H1 (cell line): Measurements from ENCODE around the gene PIGS. TPM values are rescaled to one million over a fixed set of nuclear protein-coding genes. Genes with fewer than 3 reads are reported as not detected.

ENCODE experiments used
- CTCF ChIA-PET: fragments of 300-600 bp; sonication (Branson Sonifier 250); formaldehyde crosslinking; loops from one replicate; lab custom pipeline; 2021; ENCODE audit not compliant: partially characterized antibody; lab: Charles Lee
- POLR2A ChIA-PET: fragments of 300-600 bp; sonication (Branson Sonifier 250); formaldehyde crosslinking; loops from one replicate; lab custom pipeline; 2021; ENCODE audit warnings: inconsistent platforms; ENCODE audit not compliant: partially characterized antibody; lab: Charles Lee
- DNase-seq, 2 experiments: peaks; one replicate each; pipeline versions ENCODE4 v3.0.0 to v3.0.0-alpha.2; 2010 to 2022; ENCODE audit warnings: low spot score in 2 of 2, low read depth in 1 of 2, mixed read lengths in 1 of 2
- FAIRE-seq: peaks from 2 replicates; lab custom pipeline; 2011; peaks lifted over from hg19 to GRCh38; lab: Jason Lieb, UNC
- H2AFZ ChIP-seq: 2 replicates; pipeline ENCODE4 v1.8.1; 2012; ENCODE audit warnings: low read length, inconsistent platforms
- H2AK5ac ChIP-seq: 2 replicates; pipeline ENCODE4 v1.6.1; 2013; ENCODE audit warnings: low read depth, low read length
- H2BK120ac ChIP-seq: replicated peaks from 2 replicates; pipeline ENCODE3; 2013; ENCODE audit warnings: low read depth, low read length, inconsistent platforms
- H2BK12ac ChIP-seq: 2 replicates; pipeline ENCODE4 v1.6.1; 2013; ENCODE audit warnings: low read depth, low read length
- H2BK15ac ChIP-seq: 2 replicates; pipeline ENCODE4 v1.6.1; 2013; ENCODE audit warnings: low read length
- H2BK20ac ChIP-seq: 2 replicates; pipeline ENCODE4 v1.6.1; 2013; ENCODE audit warnings: low read length
- H2BK5ac ChIP-seq: 2 replicates; pipeline ENCODE4 v1.6.1; 2013; ENCODE audit warnings: low read depth, low read length
- H3K14ac ChIP-seq: 2 replicates; pipeline ENCODE4 v1.6.1; 2013; ENCODE audit warnings: inconsistent platforms; ENCODE audit not compliant: insufficient read length
- H3K18ac ChIP-seq: 2 replicates; pipeline ENCODE4 v1.6.1; 2013; ENCODE audit warnings: low read length; ENCODE audit errors: extremely low read depth
- H3K23ac ChIP-seq: 2 replicates; pipeline ENCODE4 v1.6.1; 2013; ENCODE audit warnings: inconsistent platforms; ENCODE audit not compliant: insufficient read length
- H3K23me2 ChIP-seq: 2 replicates; pipeline ENCODE4 v1.6.1; 2013; ENCODE audit warnings: low read depth, low read length
- H3K27ac ChIP-seq: 2 replicates; pipeline ENCODE4 v1.6.1; 2011; ENCODE audit warnings: low read depth, low read length, inconsistent platforms
- H3K27me3 ChIP-seq, 4 experiments: replicated peaks in 1 of 4; 1 replicate in 1 of 4; 2 replicates in 3 of 4; pipeline versions ENCODE4 v1.6.1 to v1.8.1; 2011 to 2013; ENCODE audit warnings: low read length in 3 of 4, mild to moderate bottlenecking in 3 of 4, inconsistent platforms in 2 of 4, mixed read lengths in 2 of 4, moderate library complexity in 1 of 4; ENCODE audit not compliant: control insufficient read depth in 3 of 4, insufficient read depth in 3 of 4; ENCODE audit errors: extremely low read depth in 1 of 4
- H3K36me3 ChIP-seq, 4 experiments: 2 replicates each; pipeline versions ENCODE4 v1.6.1 to v1.8.1; 2011 to 2013; ENCODE audit warnings: mild to moderate bottlenecking in 4 of 4, low read length in 3 of 4, moderate library complexity in 2 of 4, control low read depth in 1 of 4, inconsistent platforms in 1 of 4; ENCODE audit not compliant: insufficient read depth in 4 of 4, control insufficient read depth in 2 of 4
- H3K4ac ChIP-seq: replicated peaks from 2 replicates; pipeline ENCODE3; 2013; ENCODE audit warnings: low read length, low read depth, mixed read lengths, inconsistent platforms; ENCODE audit not compliant: insufficient read length
- H3K4me1 ChIP-seq, 4 experiments: replicated peaks in 1 of 4; 1 replicate in 1 of 4; 2 replicates in 3 of 4; pipeline versions ENCODE4 v1.6.1 to v1.8.1; 2011 to 2013; ENCODE audit warnings: low read length in 3 of 4, inconsistent platforms in 2 of 4, mixed read lengths in 1 of 4; ENCODE audit not compliant: insufficient read depth in 4 of 4, control insufficient read depth in 3 of 4
- H3K4me2 ChIP-seq, 2 experiments: 2 replicates each; pipeline versions ENCODE4 v1.6.1 to v1.8.1; 2011 to 2013; ENCODE audit warnings: low read depth in 2 of 2, low read length in 2 of 2, control low read depth in 1 of 2, inconsistent platforms in 1 of 2, mild to moderate bottlenecking in 1 of 2; ENCODE audit not compliant: insufficient read depth in 1 of 2
- H3K4me3 ChIP-seq, 4 experiments: fragments of 200-600, 300-600 bp in 1 of 4; sonication (generic), shearing (Covaris generic), sonication (Bioruptor Twin) in 1 of 4; 2 replicates each; pipeline versions ENCODE4 v1.5.1 to v1.8.1; 2011 to 2016; ENCODE audit warnings: low read length in 4 of 4, low read depth in 3 of 4, control low read depth in 2 of 4, inconsistent platforms in 2 of 4, mild to moderate bottlenecking in 2 of 4, mixed read lengths in 1 of 4, moderate library complexity in 1 of 4; ENCODE audit not compliant: insufficient read depth in 2 of 4; ENCODE audit errors: extremely low read depth in 1 of 4
- H3K56ac ChIP-seq: replicated peaks from 2 replicates; pipeline ENCODE3; 2013; ENCODE audit warnings: low read depth, mild to moderate bottlenecking, mixed read lengths, low read length, inconsistent platforms; ENCODE audit not compliant: insufficient read length
- H3K79me1 ChIP-seq: 2 replicates; pipeline ENCODE4 v1.6.1; 2013; ENCODE audit warnings: low read depth, low read length, control low read depth
- H3K79me2 ChIP-seq, 2 experiments: 2 replicates each; pipeline versions ENCODE4 v1.6.1 to v1.8.1; 2012 to 2013; ENCODE audit warnings: low read length in 2 of 2, mild to moderate bottlenecking in 2 of 2, inconsistent platforms in 1 of 2; ENCODE audit not compliant: insufficient read depth in 2 of 2, control insufficient read depth in 1 of 2
- H3K9ac ChIP-seq, 4 experiments: replicated peaks in 1 of 4; 1 replicate in 1 of 4; 2 replicates in 3 of 4; pipeline versions ENCODE4 v1.6.1 to v1.8.1; 2011 to 2013; ENCODE audit warnings: low read depth in 3 of 4, low read length in 3 of 4, control low read depth in 2 of 4, mild to moderate bottlenecking in 2 of 4, moderate library complexity in 2 of 4, inconsistent platforms in 1 of 4; ENCODE audit errors: extremely low read depth in 1 of 4
- H3K9me3 ChIP-seq, 2 experiments: 2 replicates each; pipeline versions ENCODE4 v1.6.1 to v1.8.1; 2012 to 2013; ENCODE audit warnings: mild to moderate bottlenecking in 2 of 2, moderate library complexity in 2 of 2, control low read depth in 1 of 2, inconsistent platforms in 1 of 2, low read depth in 1 of 2, low read length in 1 of 2, mixed read lengths in 1 of 2; ENCODE audit not compliant: insufficient read depth in 2 of 2
- H4K20me1 ChIP-seq, 2 experiments: replicated peaks in 1 of 2; 2 replicates each; pipeline versions ENCODE3 to v1.8.1; 2011 to 2013; ENCODE audit warnings: inconsistent platforms in 2 of 2, low read length in 2 of 2, mild to moderate bottlenecking in 1 of 2; ENCODE audit not compliant: insufficient read depth in 2 of 2, control insufficient read depth in 1 of 2
- H4K5ac ChIP-seq: 2 replicates; pipeline ENCODE4 v1.6.1; 2013; ENCODE audit warnings: low read length, low read depth, mixed read lengths, inconsistent platforms; ENCODE audit not compliant: insufficient read length
- H4K8ac ChIP-seq: 2 replicates; pipeline ENCODE4 v1.8.0; 2013; ENCODE audit warnings: mild to moderate bottlenecking, moderate library complexity, low read length, inconsistent platforms; ENCODE audit not compliant: insufficient read depth; ENCODE audit errors: extremely low read depth
- H4K91ac ChIP-seq: replicated peaks from 2 replicates; pipeline ENCODE3; 2013; ENCODE audit warnings: low read length, mixed read lengths, inconsistent platforms; ENCODE audit not compliant: insufficient read length
- KDM1A ChIP-seq: fragments of 200-600, 300-600 bp; sonication (generic); IDR thresholded peaks from 2 replicates; pipeline ENCODE4 v1.7.1; 2016; ENCODE audit warnings: mild to moderate bottlenecking, low read length, borderline replicate concordance
- RBBP5 ChIP-seq: IDR thresholded peaks from 2 replicates; pipeline ENCODE4 v1.7.1; 2012; ENCODE audit warnings: low read depth, mild to moderate bottlenecking, inconsistent platforms, low read length, moderate library complexity, borderline replicate concordance
- WGBS, 2 experiments: shearing (Covaris generic) in 1 of 2; methylation state at CpG; one replicate each; pipeline versions ENCODE4 v1.1.6 to v1.1.7; 2013 to 2015; ENCODE audit warnings: low lambda C conversion rate in 2 of 2, mixed read lengths in 2 of 2, inconsistent platforms in 1 of 2, low coverage in 1 of 2, missing lambda C conversion rate in 1 of 2; ENCODE audit not compliant: insufficient replicate concordance in 2 of 2, insufficient coverage in 1 of 2, insufficient read length in 1 of 2; ENCODE audit errors: extremely low coverage in 1 of 2, missing lambda C conversion rate in 1 of 2; 5-methylcytosine and 5-hydroxymethylcytosine counted together
- polyA plus RNA-seq, 7 experiments: library from polyadenylated mRNA; depleted of rRNA in 3 of 7; stranded (reverse) in 5 of 7; unstranded in 2 of 7; fragments of >200 nt in 5 of 7; fragments of 200-250 nt in 2 of 7; gene quantifications; 1 replicate in 5 of 7; 2 replicates in 1 of 7; 4 replicates in 1 of 7; pipeline versions ENCODE4 v1.2.1 to v1.2.3, GENCODE V29; 2011 to 2013; ENCODE audit warnings: missing spikeins in 2 of 7, mixed read lengths in 2 of 7
- total RNA-seq: library from RNA; stranded (reverse); fragmentation: NEBNext Ultra II Directional; extraction: Animal tissue kit (Norgen Biotek cat#: 25700); gene quantifications from 2 replicates; pipeline ENCODE4 v1.2.1, GENCODE V29; 2021

PIGS gene
- total and polyA plus RNA-seq, 2 of the 8 experiments (the other 6 are each of a cell fraction or from before 2014, with no cell fraction given) = 44.3 to 50.6 TPM

DNA sequence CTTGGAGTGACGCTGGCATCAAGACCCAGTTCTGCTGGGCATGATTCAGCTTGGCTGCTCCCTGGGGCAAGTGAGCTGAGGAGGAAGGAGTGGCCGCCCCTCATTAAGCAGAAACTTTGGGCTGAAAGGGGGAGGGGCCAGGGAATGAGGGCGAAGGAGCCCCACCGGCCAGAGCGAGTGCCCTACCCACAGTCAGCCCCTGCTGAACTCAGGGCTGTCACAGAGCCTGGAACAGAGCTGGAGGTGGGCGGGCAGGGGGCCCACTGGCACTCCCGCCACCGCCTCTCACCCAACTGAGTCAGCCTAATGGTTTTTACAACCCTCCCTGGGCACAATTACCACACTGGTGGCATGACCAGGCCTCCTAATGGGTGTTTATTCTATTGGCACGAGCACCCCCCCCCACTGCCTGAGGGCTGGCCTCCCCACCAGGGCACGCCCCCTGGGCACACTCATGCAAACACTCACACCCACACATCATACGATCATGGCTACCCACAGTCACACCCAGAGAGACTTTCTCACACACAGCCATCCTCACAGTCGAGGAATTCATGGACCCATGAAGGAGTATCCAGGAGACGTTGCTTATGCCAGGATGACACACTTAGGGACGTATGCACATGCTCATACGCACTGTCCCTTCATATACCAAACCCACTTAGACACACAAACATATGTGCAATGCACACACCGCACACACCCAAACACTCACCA lies 38.1 kb downstream of the PIGS start:
- Histone ChIP-seq H3K9me3 (no peaks in the 10 kb centered on the region), H2BK15ac (no peak overlapping the region; the same call in 1 of the 2 replicates), H3K4ac (no peak overlapping the region), H4K91ac (no peak overlapping the region), H3K23ac (no peak overlapping the region), H3K79me1 (no peaks in the 10 kb centered on the region), H2BK5ac (no peak overlapping the region), H4K20me1 (no peaks in the 10 kb centered on the region), H2AK5ac (no peak overlapping the region), H2BK12ac (no peak overlapping the region), H3K36me3 (no peaks in the 10 kb centered on the region), H3K79me2 (no peaks in the 10 kb centered on the region), H3K4me2 (no peak overlapping the region), H3K27ac (no peak overlapping the region), H3K56ac (no peak overlapping the region), H3K9ac (no peak overlapping the region), H3K18ac (no peak overlapping the region), H4K8ac (peak overlapping the region; percentile 60), H3K23me2 (no peaks in the 10 kb centered on the region), H3K4me3 (no peak overlapping the region), H2BK120ac (no peak overlapping the region), H3K14ac (no peak overlapping the region), H2BK20ac (no peak overlapping the region), H3K4me1 (peaks cover 0 to 5% (median 0%) of the 10 kb centered on the region in 4 experiments; a peak in 2 of 7 replicates), H3K27me3 (no peaks in the 10 kb centered on the region), H2AFZ (no peak overlapping the region), H4K5ac (no peak overlapping the region)
- FAIRE-seq (no peak), DNase-seq (no peak)
- WGBS, 2 experiments = 78% methylated on average over 15 of the region's 16 CpGs; no CpG with 5 or more reads in 1 of the 2 experiments
- POLR2A ChIA-PET = interaction anchor here (1.1 kb wide), 1 partner anchor 12 kb away, joined by 4 read pairs; no protein-coding TSS in a partner anchor
- TF ChIP-seq KDM1A = no peak
- TF ChIP-seq RBBP5 = no peak
- CTCF ChIA-PET = interaction anchor here (2.8 to 5.9 kb wide), 3 partner anchors 14 to 38 kb away, joined by 9 to 80 read pairs (median 45); no protein-coding TSS in a partner anchor
